ENCODE measurements around the gene TMEM248.
A peak's percentile ranks its signal among the peaks of the same experiment; 100 is the strongest.
"Not testable (repeated sequence)": the region's sequence is repeated elsewhere in the genome, so short reads cannot be mapped to it uniquely, and the experiment has no call there.

Gene TMEM248, protein sequence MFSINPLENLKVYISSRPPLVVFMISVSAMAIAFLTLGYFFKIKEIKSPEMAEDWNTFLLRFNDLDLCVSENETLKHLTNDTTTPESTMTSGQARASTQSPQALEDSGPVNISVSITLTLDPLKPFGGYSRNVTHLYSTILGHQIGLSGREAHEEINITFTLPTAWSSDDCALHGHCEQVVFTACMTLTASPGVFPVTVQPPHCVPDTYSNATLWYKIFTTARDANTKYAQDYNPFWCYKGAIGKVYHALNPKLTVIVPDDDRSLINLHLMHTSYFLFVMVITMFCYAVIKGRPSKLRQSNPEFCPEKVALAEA

GRCh38 chr7:66920769-66921395 is at the start of gene TMEM248:
TMEM248 (plus strand) TSS chr7:66921225; CDS start chr7:66941866, 20,641 bp downstream.
- H3K9me3 Mint-ChIP-seq: no peaks in the 10 kb centered on the region
- ATAC-seq (ENCODE audit: low read depth): peak; percentile 85
- no peaks in the 10 kb centered on the region for H3K27me3 Mint-ChIP-seq
- peaks cover 22% of the 10 kb centered on the region for H3K4me1 Mint-ChIP-seq
- H3K4me3 Mint-ChIP-seq: peak within 1 kb of the TSS; percentile 97
- peak; percentile 87 to 91 for DNase-seq (ENCODE audit: low spot score in 2 of 2)
- peak within 1 kb of the TSS; percentile 89 for H3K27ac Mint-ChIP-seq
- H3K36me3 Mint-ChIP-seq: peaks cover 4% of the 10 kb centered on the region

- H3K27ac Mint-ChIP-seq: no peak overlapping the region
- peaks cover 2% of the 10 kb centered on the region for H3K4me1 Mint-ChIP-seq
- DNase-seq (ENCODE audit: low spot score in 2 of 2): no peak
- no peak overlapping the region for H3K4me3 Mint-ChIP-seq
- H3K27me3 Mint-ChIP-seq: no peaks in the 10 kb centered on the region
- peaks cover 20% of the 10 kb centered on the region for H3K36me3 Mint-ChIP-seq
- ATAC-seq (ENCODE audit: low read depth): no peak
- H3K9me3 Mint-ChIP-seq: no peaks in the 10 kb centered on the region
Measured at GRCh38 chr7:66873476-66873875, 47.5 kb upstream of the TMEM248 start.

GRCh38 chr7:66877577-66878300 is 43.3 kb upstream of the TMEM248 start:
- Mint-ChIP-seq H3K9me3 (no peaks in the 10 kb centered on the region), H3K27me3 (no peaks in the 10 kb centered on the region), H3K27ac (peak overlapping the region; percentile 36), H3K4me3 (no peak overlapping the region), H3K4me1 (no peaks in the 10 kb centered on the region), H3K36me3 (peaks cover 6% of the 10 kb centered on the region)
- DNase-seq (ENCODE audit: low spot score in 2 of 2) (no peak), ATAC-seq (ENCODE audit: low read depth) (no peak)

DNA sequence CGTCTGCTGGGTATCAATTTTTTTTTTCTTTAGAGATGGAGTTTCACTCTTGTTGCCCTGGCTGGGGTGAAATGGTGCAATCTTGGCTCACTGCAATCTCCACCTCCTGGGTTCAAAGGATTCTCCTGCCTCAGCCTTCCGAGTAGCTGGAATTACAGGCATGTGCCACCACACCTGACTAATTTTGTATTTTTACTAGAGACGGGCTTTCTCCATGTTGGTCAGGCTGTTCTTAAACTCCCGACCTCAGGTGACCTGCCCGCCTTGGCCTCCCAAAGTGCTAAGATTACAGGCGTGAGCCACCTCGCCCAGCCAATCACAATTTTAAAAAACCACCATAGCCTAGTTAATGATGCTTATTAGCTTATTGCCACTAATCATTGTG is 42.7 kb upstream of the TMEM248 start:
- H3K4me3 Mint-ChIP-seq; H3K4me1 Mint-ChIP-seq; DNase-seq (ENCODE audit: low spot score in 2 of 2); H3K36me3 Mint-ChIP-seq; ATAC-seq (ENCODE audit: low read depth); H3K9me3 Mint-ChIP-seq; H3K27ac Mint-ChIP-seq; H3K27me3 Mint-ChIP-seq: not testable (repeated sequence)

- Mint-ChIP-seq H3K9me3 (no peaks in the 10 kb centered on the region), H3K27me3 (no peaks in the 10 kb centered on the region), H3K4me1 (no peaks in the 10 kb centered on the region), H3K36me3 (peaks cover 6% of the 10 kb centered on the region), H3K27ac (no peak overlapping the region), H3K4me3 (no peak overlapping the region)
- ATAC-seq (ENCODE audit: low read depth): no peak
- DNase-seq (ENCODE audit: low spot score in 2 of 2): no peak
Measured at GRCh38 chr7:66880053-66880452, 41.0 kb upstream of the TMEM248 start.

GRCh38 chr7:66880577-66880976 is 40.4 kb upstream of the TMEM248 start:
- H3K36me3 Mint-ChIP-seq; H3K27ac Mint-ChIP-seq; H3K27me3 Mint-ChIP-seq; H3K4me3 Mint-ChIP-seq; H3K9me3 Mint-ChIP-seq; DNase-seq (ENCODE audit: low spot score in 2 of 2); H3K4me1 Mint-ChIP-seq; ATAC-seq (ENCODE audit: low read depth): not testable (repeated sequence)

- no peak overlapping the region for H3K27ac Mint-ChIP-seq
- ATAC-seq (ENCODE audit: low read depth) (no peak), DNase-seq (ENCODE audit: low spot score in 2 of 2) (no peak)
- H3K4me3 Mint-ChIP-seq: no peak overlapping the region
- H3K9me3 Mint-ChIP-seq: no peaks in the 10 kb centered on the region
- H3K36me3 Mint-ChIP-seq: peaks cover 10% of the 10 kb centered on the region
- H3K4me1 Mint-ChIP-seq: peaks cover 2% of the 10 kb centered on the region
- H3K27me3 Mint-ChIP-seq: no peaks in the 10 kb centered on the region
Measured at GRCh38 chr7:66883716-66884115, 37.3 kb upstream of the TMEM248 start.

- H3K27ac Mint-ChIP-seq; H3K9me3 Mint-ChIP-seq; ATAC-seq (ENCODE audit: low read depth); H3K4me3 Mint-ChIP-seq; DNase-seq (ENCODE audit: low spot score in 2 of 2); H3K4me1 Mint-ChIP-seq; H3K36me3 Mint-ChIP-seq; H3K27me3 Mint-ChIP-seq: not testable (repeated sequence)
Measured at GRCh38 chr7:66884556-66884955, 36.5 kb upstream of the TMEM248 start.

DNA sequence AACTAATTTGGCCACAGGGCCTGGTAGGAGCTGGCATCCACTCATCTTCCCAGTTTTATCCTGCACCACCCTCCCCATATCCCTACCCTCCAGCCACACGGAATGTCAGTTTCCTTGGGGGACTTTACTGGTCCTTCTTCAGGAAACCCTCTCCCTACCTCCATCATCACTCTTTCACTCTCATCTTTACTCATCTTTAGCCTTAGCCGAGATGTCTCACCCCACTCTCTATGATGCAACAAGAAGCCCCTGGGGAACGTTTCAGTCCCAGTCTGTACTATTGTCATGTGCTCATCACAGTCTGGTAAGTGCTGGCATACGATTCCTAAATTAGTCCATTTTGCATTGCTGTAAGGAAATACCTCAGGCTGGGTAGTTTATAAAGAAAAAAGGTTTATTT is 34.9 kb upstream of the TMEM248 start:
- no peak overlapping the region for H3K27ac Mint-ChIP-seq
- no peak for DNase-seq (ENCODE audit: low spot score in 2 of 2)
- H3K27me3 Mint-ChIP-seq: no peaks in the 10 kb centered on the region
- no peaks in the 10 kb centered on the region for H3K9me3 Mint-ChIP-seq
- no peak for ATAC-seq (ENCODE audit: low read depth)
- no peak overlapping the region for H3K4me3 Mint-ChIP-seq
- peaks cover 2% of the 10 kb centered on the region for H3K4me1 Mint-ChIP-seq
- H3K36me3 Mint-ChIP-seq: peaks cover 6% of the 10 kb centered on the region

DNA sequence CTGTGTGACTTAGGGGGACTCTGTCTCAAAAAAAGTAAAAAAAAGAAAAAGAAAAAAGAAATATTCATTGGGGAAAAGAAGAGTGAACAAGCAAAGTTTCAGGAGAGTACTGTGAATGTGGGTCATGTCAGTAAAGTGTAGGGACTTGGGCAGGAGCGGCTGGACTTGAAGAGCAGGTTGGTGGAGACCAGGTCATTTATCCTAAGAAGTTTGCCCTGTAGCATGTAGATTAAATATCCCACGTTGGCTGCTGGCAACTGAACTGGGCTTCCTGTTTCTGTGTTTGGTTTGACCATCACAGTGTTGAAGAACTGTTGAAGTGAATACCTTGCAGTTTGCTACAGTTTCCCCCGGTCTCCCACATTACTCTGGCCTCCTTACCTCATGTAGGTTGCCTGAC is 32.8 kb upstream of the TMEM248 start:
- not testable (repeated sequence) for DNase-seq (ENCODE audit: low spot score in 2 of 2); H3K4me1 Mint-ChIP-seq; H3K27ac Mint-ChIP-seq; H3K27me3 Mint-ChIP-seq; H3K4me3 Mint-ChIP-seq; H3K9me3 Mint-ChIP-seq; H3K36me3 Mint-ChIP-seq; ATAC-seq (ENCODE audit: low read depth)

GRCh38 chr7:66894463-66895080 is 26.5 kb upstream of the TMEM248 start:
- ATAC-seq (ENCODE audit: low read depth): no peak

DNA sequence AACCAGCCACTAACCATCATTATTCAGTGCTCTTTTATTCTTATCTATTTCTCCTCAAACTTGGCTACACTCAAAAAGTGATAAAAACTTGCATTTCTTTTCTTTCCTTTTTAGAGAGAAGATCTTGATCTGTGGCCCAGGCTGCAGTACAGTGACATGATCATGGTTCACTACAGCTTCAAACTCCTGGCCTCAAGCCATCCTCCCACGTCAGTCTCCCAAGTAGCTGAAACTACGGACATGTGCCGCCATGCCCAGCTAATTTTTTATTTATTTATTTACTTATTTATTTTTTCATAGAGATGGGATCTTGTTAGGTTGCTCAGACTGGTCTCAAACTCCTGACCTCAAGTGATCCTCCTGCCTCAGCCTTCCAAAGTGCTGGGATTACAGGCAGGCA is 24.6 kb upstream of the TMEM248 start:
- no peak overlapping the region for H3K4me3 Mint-ChIP-seq
- ATAC-seq (ENCODE audit: low read depth) (no peak), DNase-seq (ENCODE audit: low spot score in 2 of 2) (no peak)
- H3K27ac Mint-ChIP-seq: no peak overlapping the region
- H3K27me3 Mint-ChIP-seq: no peaks in the 10 kb centered on the region
- no peaks in the 10 kb centered on the region for H3K9me3 Mint-ChIP-seq
- H3K4me1 Mint-ChIP-seq: peaks cover 2% of the 10 kb centered on the region
- H3K36me3 Mint-ChIP-seq: peaks cover 15% of the 10 kb centered on the region

More at GRCh38 chr7:66894463-66895080, 26.5 kb upstream of the TMEM248 start:
- no peak overlapping the region for H3K4me3 Mint-ChIP-seq
- no peaks in the 10 kb centered on the region for H3K27me3 Mint-ChIP-seq
- peak overlapping the region; percentile 7 for H3K27ac Mint-ChIP-seq
- DNase-seq (ENCODE audit: low spot score in 2 of 2): no peak
- peaks cover 13% of the 10 kb centered on the region for H3K36me3 Mint-ChIP-seq
- H3K4me1 Mint-ChIP-seq: peaks cover 2% of the 10 kb centered on the region
- H3K9me3 Mint-ChIP-seq: no peaks in the 10 kb centered on the region

- no peaks in the 10 kb centered on the region for H3K4me1 Mint-ChIP-seq
- no peak overlapping the region for H3K4me3 Mint-ChIP-seq
- H3K27me3 Mint-ChIP-seq: no peaks in the 10 kb centered on the region
- H3K27ac Mint-ChIP-seq: no peak overlapping the region
- ATAC-seq (ENCODE audit: low read depth): no peak
- H3K36me3 Mint-ChIP-seq: peaks cover 6% of the 10 kb centered on the region
- DNase-seq (ENCODE audit: low spot score in 2 of 2): no peak
- H3K9me3 Mint-ChIP-seq: no peaks in the 10 kb centered on the region
Measured at GRCh38 chr7:66899552-66900280, 21.3 kb upstream of the TMEM248 start.
